GM21423 (cell line): ENCODE results near the gene SLC23A2.
A peak's percentile ranks its signal among the peaks of the same experiment; 100 is the strongest.

ENCODE experiments used
- ATAC-seq: cut with Tn5 transposase; IDR thresholded peaks from one replicate; pipeline ENCODE4 v1.9.1; 2021; ENCODE audit warnings: mild to moderate bottlenecking, moderate library complexity; ENCODE audit not compliant: unreplicated experiment

SLC23A2 gene

DNA sequence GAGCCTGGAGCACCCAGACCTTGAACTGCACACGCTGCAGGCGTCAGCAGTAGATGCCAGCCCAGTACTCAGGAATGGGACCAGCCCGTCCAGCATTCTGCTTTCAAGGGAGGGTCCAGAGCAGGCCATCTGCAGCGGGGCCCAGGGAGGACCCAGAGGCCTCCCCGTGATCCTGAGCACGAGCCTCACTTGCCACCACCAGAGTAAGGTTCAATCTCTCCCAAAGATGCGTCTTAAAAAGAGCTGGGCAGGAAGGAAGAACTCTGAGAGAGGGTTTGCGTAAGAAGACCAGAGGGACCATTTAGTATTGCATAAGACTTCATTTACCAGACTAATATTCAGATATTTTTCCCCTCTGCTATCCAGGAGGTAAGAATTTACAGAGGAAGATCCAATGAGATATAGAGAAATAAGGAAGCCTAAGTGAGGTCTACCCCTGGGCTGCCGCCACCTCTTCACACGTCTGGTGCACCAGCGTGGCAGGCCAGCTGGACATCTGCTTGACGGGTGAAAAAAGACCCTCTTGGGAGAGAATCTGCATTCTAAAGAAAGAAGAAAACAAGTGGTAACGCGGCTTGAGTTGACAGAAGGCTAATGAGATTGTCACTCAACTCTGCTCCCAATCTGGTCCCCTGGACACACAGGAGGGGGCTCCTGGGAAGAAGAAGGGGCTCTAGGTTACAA lies 172.3 kb downstream of the SLC23A2 start:
- ATAC-seq, result no peak

DNA sequence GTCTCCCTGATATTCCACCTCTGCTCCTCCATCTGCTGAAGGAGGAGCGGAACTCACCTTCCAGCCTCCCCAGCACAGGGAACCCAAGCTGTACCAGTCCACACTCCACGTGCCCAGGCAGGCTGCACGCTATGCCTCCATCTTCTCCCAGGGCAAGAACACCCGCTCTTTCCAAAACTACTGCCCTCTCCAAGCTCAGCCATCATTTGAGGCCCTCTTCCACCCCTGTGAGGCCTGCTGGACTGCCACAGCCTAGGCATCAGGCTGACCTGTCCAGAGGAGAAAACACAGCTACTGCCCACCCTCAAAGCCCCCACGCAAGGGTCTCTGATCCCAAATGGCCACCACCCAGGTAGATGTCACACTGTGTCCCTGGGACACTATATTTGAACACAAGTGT lies 179.7 kb downstream of the SLC23A2 start:
- no peak for ATAC-seq

DNA sequence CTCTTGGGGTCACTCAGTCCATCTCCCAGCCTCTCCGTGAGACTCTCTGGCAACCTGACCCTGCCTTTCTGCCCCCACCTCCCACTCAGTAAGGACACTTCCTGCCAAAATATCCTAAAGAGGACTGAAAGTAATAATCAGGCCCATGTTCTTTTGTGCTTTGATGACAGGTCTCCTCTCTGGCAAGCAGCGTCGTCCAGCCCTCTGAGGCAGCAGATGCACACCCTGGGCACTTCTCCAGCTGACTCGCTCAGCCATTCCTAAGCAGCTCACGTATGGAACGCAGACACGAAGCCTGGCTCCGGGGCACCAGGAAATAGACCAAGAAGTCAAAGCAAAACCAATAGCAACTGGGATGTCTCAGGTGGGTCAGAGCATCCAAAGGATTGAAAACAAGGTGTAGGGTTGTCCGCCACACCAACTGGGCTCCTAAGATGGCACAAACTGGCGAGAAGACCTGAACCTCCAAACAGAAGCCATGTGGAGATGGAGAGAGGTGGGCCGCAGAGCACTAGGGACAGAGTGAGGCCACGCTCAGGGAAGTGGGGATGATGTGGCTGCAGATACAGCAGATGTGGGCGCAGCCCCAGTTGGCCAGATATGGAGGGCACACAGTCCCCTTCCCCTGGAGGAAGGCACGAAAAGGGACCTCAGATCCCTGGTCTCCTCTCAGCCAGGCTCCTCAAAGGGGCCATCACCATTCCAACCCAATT lies 180.3 kb downstream of the SLC23A2 start:
- ATAC-seq, result no peak

DNA sequence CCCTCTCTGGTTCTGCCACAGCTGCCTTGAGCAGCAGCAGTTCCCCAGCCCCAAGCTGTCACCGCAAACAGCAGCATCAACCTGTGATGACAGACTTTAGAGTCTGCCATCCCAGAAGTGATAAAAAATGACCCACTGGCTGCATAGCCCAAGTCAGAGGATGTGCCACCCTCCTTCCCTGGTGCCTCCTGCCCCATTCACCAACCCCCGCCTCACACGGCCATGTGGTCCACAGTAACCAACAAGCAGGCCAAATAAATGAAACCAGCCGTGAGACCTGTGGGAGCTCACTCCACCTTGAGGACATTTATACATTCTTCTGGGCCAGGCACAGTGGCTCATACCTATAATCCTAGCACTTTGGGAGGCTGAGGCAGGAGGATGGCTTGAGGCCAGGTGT lies 181.4 kb downstream of the SLC23A2 start:
- no peak for ATAC-seq

GRCh38 chr20:4817230-4817671 lies 184.1 kb downstream of the SLC23A2 start:
- no peak for ATAC-seq

- ATAC-seq, result no peak
Observed at GRCh38 chr20:4815628-4816027, 185.7 kb downstream of the SLC23A2 start.

DNA sequence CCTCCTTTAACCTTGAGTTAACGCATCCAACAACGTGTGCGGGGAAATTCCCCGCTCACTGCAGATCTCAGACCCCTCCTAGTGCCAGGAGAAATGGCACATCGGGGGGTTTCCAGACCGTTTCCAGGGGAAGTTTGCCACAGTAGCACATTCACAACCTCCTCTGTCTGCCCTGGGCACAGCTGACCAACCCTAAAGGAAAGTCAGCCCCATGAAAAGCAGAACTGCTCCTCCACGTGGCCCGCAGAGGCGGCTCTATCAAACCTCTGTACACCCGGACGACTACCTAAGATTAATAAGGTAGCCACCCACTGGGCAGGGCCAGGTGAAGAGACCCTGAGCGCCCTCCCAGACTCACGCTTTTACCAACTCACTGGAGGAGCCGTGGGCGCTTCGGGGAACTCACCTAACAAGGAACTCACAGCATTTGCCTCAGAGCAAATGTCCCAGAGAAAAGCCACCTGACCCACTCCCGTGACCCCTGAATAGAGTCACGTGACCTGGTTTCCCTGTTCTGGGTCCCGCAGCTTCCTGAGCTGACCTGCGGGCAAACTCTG lies 186.5 kb downstream of the SLC23A2 start:
- ATAC-seq, result peak; percentile 52

- ATAC-seq, result peak; percentile 40
Observed at GRCh38 chr20:4813863-4814695, 187.2 kb downstream of the SLC23A2 start.

- ATAC-seq, result peak; percentile 29
Observed at GRCh38 chr20:4813076-4813862, 188.0 kb downstream of the SLC23A2 start.

DNA sequence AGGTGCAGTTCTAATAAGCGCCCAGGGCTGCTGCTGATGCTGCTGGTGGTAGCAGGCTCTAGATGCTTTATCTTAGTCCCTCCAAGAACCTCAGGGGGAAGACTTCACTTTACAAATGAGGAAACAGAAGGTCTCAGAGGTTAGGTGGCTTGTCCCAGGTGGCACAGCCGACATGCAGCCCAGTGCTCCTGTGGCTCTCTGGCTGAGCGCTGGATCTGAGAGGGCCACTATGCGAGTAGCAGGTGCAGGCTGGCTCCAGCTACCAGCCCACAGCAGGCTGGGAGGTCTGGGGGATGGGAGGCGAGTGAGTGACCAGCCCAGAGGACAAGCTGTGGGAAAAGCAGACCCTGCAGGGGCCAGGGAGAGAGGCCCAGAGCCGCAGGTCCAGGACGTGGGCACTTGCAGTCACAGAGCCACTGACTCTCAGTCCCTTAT lies 188.7 kb downstream of the SLC23A2 start:
- no peak for ATAC-seq

- no peak for ATAC-seq
Observed at GRCh38 chr20:4812216-4812615, 189.1 kb downstream of the SLC23A2 start.

DNA sequence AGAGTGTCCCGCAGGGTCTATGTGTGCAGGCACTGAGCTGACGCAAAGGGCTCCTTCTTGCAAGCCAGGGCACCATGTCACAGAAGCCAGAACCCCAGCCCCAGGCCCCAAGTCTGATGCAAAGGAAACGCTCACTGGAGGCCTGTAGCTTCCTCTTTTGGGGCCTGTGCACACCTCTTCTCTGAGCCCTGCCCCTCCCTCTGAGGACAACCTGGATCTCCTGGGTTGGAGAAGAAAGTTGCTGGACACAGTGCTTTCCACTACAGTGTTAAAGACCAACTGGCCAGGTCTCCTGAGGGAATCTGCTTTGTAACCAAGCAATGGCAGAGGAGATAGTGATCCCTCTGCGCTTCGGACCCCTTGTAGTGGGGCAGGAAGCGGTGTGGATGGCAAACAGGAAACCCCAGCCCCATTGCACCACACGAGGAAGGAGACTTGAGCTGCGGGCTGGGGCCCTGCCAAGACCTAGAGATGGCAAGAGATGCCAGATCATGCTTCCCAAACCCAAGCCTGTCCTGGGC lies 189.6 kb downstream of the SLC23A2 start:
- no peak for ATAC-seq

- ATAC-seq, result no peak
Observed at GRCh38 chr20:4811257-4811656, 190.1 kb downstream of the SLC23A2 start.

- no peak for ATAC-seq
Observed at GRCh38 chr20:4810426-4811019, 190.8 kb downstream of the SLC23A2 start.

GRCh38 chr20:4809707-4810106 lies 191.6 kb downstream of the SLC23A2 start:
- peak; percentile 16 for ATAC-seq

- ATAC-seq, result no peak
Observed at GRCh38 chr20:4808872-4809271, 192.4 kb downstream of the SLC23A2 start.

GRCh38 chr20:4805663-4806449 lies 195.5 kb downstream of the SLC23A2 start:
- ATAC-seq, result no peak

DNA sequence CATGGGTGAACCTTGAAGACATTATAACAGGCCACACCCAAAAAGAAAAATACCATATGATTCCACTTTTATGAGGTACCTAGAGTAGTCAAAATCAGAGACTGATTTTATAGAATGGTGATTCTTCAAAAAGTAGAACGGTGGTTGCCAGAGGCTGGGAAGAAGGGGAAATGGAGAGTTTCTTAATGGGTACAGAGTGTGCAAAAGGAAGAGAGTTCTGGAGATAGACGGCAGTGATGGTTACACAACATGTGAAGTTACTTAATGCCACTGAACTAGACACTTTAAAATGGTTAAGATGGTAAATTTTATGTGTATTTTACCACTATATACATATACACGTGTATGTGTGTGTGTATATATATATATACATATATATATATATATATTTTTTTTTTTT lies 198.8 kb downstream of the SLC23A2 start:
- ATAC-seq, result no peak
